CD4-positive, alpha-beta T cell treated with Interleukin-1 beta for 1 hour (primary cell): Measurements from ENCODE around the gene ADRB2.
"Not testable (repeated sequence)": the region's sequence is repeated elsewhere in the genome, so short reads cannot be mapped to it uniquely, and the experiment has no call there.

Source experiments
- DNase-seq, 2 donors: peaks; one replicate each; pipeline ENCODE4 v3.0.0-alpha.2; 2020 to 2022

The ADRB2 gene

GRCh38 chr5:148856424-148856823, 30.0 kb downstream of the ADRB2 start:
- DNase-seq = no peak

- DNase-seq = no peak
These were observed 31.1 kb downstream of the ADRB2 start for GRCh38 chr5:148857474-148857873.

- no peak for DNase-seq
These were observed 31.7 kb downstream of the ADRB2 start for GRCh38 chr5:148858106-148858505.

GRCh38 chr5:148858547-148858946, 32.1 kb downstream of the ADRB2 start:
- DNase-seq = no peak

GRCh38 chr5:148859703-148860102, 33.3 kb downstream of the ADRB2 start:
- no peak for DNase-seq

GRCh38 chr5:148860599-148860998, 34.2 kb downstream of the ADRB2 start:
- no peak for DNase-seq

GRCh38 chr5:148861088-148861487, 34.7 kb downstream of the ADRB2 start:
- no peak for DNase-seq

GRCh38 chr5:148861696-148862095, 35.3 kb downstream of the ADRB2 start:
- no peak for DNase-seq

- DNase-seq = no peak
These were observed 37.9 kb downstream of the ADRB2 start for GRCh38 chr5:148864113-148864841.

GRCh38 chr5:148866024-148866423, 39.6 kb downstream of the ADRB2 start:
- DNase-seq = no peak

GRCh38 chr5:148873120-148873519, 46.7 kb downstream of the ADRB2 start:
- DNase-seq = no peak

GRCh38 chr5:148873690-148874485, 47.5 kb downstream of the ADRB2 start:
- no peak for DNase-seq

GRCh38 chr5:148875205-148875875, 48.9 kb downstream of the ADRB2 start:
- no peak for DNase-seq

- DNase-seq = not testable (repeated sequence)
These were observed 51.0 kb downstream of the ADRB2 start for GRCh38 chr5:148877436-148877835.
